K562 (cell line): ENCODE measurements around the gene AGPAT2. TPM values are rescaled to one million over a fixed set of nuclear protein-coding genes. Genes with fewer than 3 reads are reported as not detected.
A peak's percentile ranks its signal among the peaks of the same experiment; 100 is the strongest.

Experiments used
- TAF1 ChIP-seq: IDR thresholded peaks from 2 replicates; pipeline ENCODE4 v1.6.1; 2011; ENCODE audit warnings: mild to moderate bottlenecking, low read length, moderate library complexity; ENCODE audit not compliant: insufficient read depth, control insufficient read depth, severe bottlenecking; ENCODE audit errors: extremely low read depth
- ZNF395 ChIP-seq: fragments of 200-800 bp; sonication (Bioruptor generic); IDR thresholded peaks from 2 replicates; pipeline ENCODE4 v1.6.1; 2017; ENCODE audit warnings: missing genetic modification characterization, missing compliant biosample characterization
- ZNF766 ChIP-seq: fragments of 200-800 bp; sonication (Bioruptor generic); conservative IDR thresholded peaks from 2 replicates; pipeline ENCODE4 v1.6.1; 2016; ENCODE audit warnings: missing genetic modification characterization, missing compliant biosample characterization
- polyA plus RNA-seq, 8 experiments: library from polyadenylated mRNA; depleted of rRNA in 4 of 8; stranded (reverse) in 5 of 8; unstranded in 3 of 8; fragments of >200 nt; fragmentation: Nextera tagmentation in 2 of 8; fragmentation: Illumina TruSeq in 1 of 8; extraction: Ambion mirVana in 2 of 8; extraction: Trizol in 1 of 8; gene quantifications; 2 replicates each; pipeline versions ENCODE4 v1.2.1 to v1.2.3, GENCODE V29; 2011 to 2014; ENCODE audit warnings: inconsistent platforms in 1 of 8, missing spikeins in 1 of 8
- total RNA-seq, 7 experiments: library from RNA; depleted of rRNA in 6 of 7; stranded (reverse); fragments of >200 nt in 6 of 7; fragmentation: Illumina TruSeq in 2 of 7; extraction: Trizol in 2 of 7; gene quantifications; 2 replicates each; pipeline versions ENCODE4 v1.2.1 to v1.2.3, GENCODE V29; 2011 to 2021; ENCODE audit warnings: low replicate concordance in 1 of 7
- TF ChIP-seq, protein P1 (sequence below): sonication (generic); formaldehyde crosslinking; IDR thresholded peaks from 2 replicates; pipeline ENCODE4 v1.8.0; 2023; ENCODE audit warnings: mild to moderate bottlenecking, missing genetic modification reagents

The AGPAT2 gene
- total and polyA plus RNA-seq, 9 of the 15 experiments (the other 6 are each of a cell fraction or from before 2014, with no cell fraction given) = 0.13 to 54.5 (median 23.9) TPM

DNA sequence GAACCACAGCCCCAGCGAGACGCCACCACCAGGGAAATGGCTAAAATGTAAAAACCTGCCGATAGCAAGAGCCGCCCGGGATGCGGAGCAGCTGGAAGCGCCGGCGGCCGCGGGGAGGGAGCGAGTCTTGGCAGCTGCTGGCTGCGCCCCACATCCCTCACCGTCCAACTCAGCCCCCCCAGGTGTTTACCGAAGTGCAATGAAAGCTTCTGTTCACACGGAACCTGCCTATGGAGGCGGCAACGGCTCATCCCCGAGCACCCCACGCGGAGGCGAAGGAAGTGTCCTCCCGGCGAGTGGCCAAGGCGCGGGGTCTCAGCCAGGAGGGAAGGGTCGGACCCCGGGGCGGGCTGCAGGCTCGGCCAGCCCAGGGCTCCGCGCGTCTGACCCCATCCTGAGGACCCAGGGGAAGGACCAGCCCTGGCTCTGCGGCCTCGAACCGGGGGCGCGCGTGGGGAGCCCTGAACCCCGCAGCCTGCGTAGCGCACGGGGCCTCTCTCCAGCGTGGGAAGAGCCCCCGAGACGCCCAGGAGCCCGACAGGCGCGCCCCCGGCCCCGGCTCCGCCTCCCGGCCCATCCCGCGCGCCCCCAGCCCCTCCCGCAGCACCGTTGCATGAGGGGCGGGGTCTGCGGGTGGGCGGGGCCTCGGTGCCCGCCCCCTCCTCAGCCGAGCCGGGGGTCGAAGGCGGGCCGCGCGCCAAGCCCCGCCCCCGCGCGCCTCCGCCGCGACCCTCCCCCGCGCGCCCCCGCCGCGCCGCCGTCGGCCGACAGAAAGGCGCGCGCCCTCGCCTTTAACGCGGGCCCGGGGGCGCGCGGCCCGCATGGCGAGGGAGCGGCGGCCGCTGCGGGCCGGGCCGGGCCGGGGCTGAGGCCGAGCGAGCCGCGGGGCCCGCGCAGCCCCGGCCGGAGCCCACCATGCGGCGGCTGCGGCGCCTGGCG is 24.8 kb upstream of the AGPAT2 start, which contains the start of gene DIPK1B (continued):
- TF ChIP-seq, protein P1, sequence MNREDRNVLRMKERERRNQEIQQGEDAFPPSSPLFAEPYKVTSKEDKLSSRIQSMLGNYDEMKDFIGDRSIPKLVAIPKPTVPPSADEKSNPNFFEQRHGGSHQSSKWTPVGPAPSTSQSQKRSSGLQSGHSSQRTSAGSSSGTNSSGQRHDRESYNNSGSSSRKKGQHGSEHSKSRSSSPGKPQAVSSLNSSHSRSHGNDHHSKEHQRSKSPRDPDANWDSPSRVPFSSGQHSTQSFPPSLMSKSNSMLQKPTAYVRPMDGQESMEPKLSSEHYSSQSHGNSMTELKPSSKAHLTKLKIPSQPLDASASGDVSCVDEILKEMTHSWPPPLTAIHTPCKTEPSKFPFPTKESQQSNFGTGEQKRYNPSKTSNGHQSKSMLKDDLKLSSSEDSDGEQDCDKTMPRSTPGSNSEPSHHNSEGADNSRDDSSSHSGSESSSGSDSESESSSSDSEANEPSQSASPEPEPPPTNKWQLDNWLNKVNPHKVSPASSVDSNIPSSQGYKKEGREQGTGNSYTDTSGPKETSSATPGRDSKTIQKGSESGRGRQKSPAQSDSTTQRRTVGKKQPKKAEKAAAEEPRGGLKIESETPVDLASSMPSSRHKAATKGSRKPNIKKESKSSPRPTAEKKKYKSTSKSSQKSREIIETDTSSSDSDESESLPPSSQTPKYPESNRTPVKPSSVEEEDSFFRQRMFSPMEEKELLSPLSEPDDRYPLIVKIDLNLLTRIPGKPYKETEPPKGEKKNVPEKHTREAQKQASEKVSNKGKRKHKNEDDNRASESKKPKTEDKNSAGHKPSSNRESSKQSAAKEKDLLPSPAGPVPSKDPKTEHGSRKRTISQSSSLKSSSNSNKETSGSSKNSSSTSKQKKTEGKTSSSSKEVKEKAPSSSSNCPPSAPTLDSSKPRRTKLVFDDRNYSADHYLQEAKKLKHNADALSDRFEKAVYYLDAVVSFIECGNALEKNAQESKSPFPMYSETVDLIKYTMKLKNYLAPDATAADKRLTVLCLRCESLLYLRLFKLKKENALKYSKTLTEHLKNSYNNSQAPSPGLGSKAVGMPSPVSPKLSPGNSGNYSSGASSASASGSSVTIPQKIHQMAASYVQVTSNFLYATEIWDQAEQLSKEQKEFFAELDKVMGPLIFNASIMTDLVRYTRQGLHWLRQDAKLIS = 0 out of 2 replicates have a peak, but pooled peaks have one; percentile 45
- TF ChIP-seq ZNF395 (CRISPR knock-in tag) (no peak), TAF1 (peak; percentile 16), ZNF766 (CRISPR knock-in tag) (peak; percentile 55; the same call in 1 of the 2 replicates)
- TF ChIP-seq, all 486 proteins: peak for 39
